ENCODE results near the gene SEL1L. TPM values are rescaled to one million over a fixed set of nuclear protein-coding genes. Genes with fewer than 3 reads are reported as not detected.

Gene SEL1L
- total RNA-seq, 2 donors from 2014 or later = 42.2 to 81.4 TPM

DNA sequence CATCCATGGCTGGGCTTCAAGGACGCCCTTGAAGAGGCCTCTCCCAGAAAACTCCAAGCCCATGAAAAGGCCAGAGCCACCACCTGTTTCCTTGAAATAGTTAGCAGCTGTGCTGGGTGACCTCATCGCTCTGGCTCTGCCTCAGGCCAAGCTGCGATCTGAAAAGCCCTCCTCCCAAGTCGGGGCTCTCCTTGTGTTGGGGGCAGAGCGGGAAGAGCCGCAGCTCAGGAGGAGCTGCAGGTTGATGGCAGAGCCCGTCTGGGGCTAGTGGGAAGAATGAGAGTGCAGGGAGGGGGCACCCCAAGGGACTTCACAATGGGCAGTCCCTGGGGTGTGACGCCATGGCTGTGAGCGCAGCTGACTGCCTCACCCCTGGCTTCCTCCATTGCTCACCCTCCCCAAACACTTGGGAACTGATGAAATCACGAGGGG lies 83.5 kb downstream of the SEL1L start:
- DNase-seq (ENCODE audit: low spot score) = no peak
- Histone ChIP-seq H3K4me1 (replicated peaks) (no peaks in the 10 kb centered on the region), H3K27me3 (replicated peaks; ENCODE audit: insufficient read depth) (no peaks in the 10 kb centered on the region), H3K4me3 (no peak overlapping the region), H3K36me3 (no peaks in the 10 kb centered on the region), H3K27ac (no peak overlapping the region), H3K9me3 (no peaks in the 10 kb centered on the region)
- TF ChIP-seq POLR2AphosphoS5 (IDR thresholded peaks at IDR 0.05) (no peak), POLR2A (IDR thresholded peaks at IDR 0.05) (no peak), CTCF (IDR thresholded peaks at IDR 0.05) (no peak)
- intact Hi-C loops (cut with DNase I) = no loop called here
- WGBS = 70% methylated on average over 10 of the region's 10 CpGs

DNA sequence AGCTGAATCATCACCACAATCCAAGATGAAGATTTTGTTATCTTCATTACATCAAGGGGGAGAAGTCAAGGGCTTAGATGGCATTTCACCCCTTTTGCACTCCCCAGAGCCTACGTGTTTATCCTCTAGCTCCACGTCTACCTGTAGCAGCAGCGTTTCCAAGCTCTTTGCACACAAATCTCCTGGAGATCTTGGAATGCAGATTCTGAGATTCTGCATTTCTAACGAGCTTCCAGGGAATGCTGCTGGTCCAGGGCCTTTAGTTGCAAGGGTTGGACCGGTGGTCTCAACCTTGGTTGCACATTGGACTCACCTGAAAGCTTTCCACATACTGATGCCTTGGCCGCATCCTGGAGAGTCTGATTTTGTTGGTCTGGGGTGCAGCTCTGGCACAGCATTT lies 84.1 kb downstream of the SEL1L start:
- Histone ChIP-seq H3K4me3 (no peak overlapping the region), H3K36me3 (no peaks in the 10 kb centered on the region), H3K27me3 (replicated peaks; ENCODE audit: insufficient read depth) (no peaks in the 10 kb centered on the region), H3K4me1 (replicated peaks) (no peaks in the 10 kb centered on the region), H3K27ac (no peak overlapping the region), H3K9me3 (no peaks in the 10 kb centered on the region)
- no peak for DNase-seq (ENCODE audit: low spot score)
- intact Hi-C loops (cut with DNase I) = no loop called here
- TF ChIP-seq POLR2AphosphoS5 (IDR thresholded peaks at IDR 0.05) = no peak
- TF ChIP-seq POLR2A (IDR thresholded peaks at IDR 0.05) = no peak
- no peak for TF ChIP-seq CTCF (IDR thresholded peaks at IDR 0.05)
- 56% methylated on average over 6 of the region's 6 CpGs for WGBS

DNA sequence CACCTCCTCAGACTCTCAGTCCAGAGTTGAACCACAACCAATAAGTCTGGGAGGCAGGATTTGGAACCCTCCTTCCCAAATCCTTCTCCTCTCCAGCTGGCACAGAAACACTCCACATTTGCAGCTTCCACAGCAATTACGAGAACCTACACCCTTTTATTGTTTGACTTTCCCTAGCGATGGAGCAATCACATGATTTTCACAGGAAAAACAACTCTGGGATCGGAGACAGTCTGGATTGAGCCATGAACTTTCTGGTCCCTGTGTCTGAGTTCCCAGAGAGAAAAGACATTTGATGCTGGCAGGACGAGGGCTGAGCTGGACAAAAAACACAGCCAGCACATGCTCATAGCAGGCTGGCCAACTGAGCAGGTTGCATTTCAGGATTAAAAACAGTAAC lies 84.5 kb downstream of the SEL1L start:
- H3K27me3 ChIP-seq (replicated peaks; ENCODE audit: insufficient read depth) = no peaks in the 10 kb centered on the region
- WGBS = 3% methylated on average over 4 of the region's 4 CpGs
- H3K4me1 ChIP-seq (replicated peaks) = no peaks in the 10 kb centered on the region
- TF ChIP-seq POLR2AphosphoS5 (IDR thresholded peaks at IDR 0.05) (peak; percentile 51), CTCF (IDR thresholded peaks at IDR 0.05) (no peak), POLR2A (IDR thresholded peaks at IDR 0.05) (no peak)
- intact Hi-C loops (cut with DNase I) = no loop called here
- peak; percentile 17 for DNase-seq (ENCODE audit: low spot score)
- H3K4me3 ChIP-seq = no peak overlapping the region
- no peak overlapping the region for H3K27ac ChIP-seq
- H3K36me3 ChIP-seq = no peaks in the 10 kb centered on the region
- H3K9me3 ChIP-seq = no peaks in the 10 kb centered on the region

- no peak for TF ChIP-seq POLR2A (IDR thresholded peaks at IDR 0.05)
- TF ChIP-seq POLR2AphosphoS5 (IDR thresholded peaks at IDR 0.05) = no peak
- Histone ChIP-seq H3K27me3 (replicated peaks; ENCODE audit: insufficient read depth) (no peaks in the 10 kb centered on the region), H3K27ac (no peak overlapping the region), H3K4me1 (replicated peaks) (no peaks in the 10 kb centered on the region), H3K36me3 (no peaks in the 10 kb centered on the region), H3K9me3 (no peaks in the 10 kb centered on the region), H3K4me3 (no peak overlapping the region)
- WGBS = 88% methylated on average over 3 of the region's 3 CpGs
- no peak for DNase-seq (ENCODE audit: low spot score)
- intact Hi-C loops (cut with DNase I) = no loop called here
Observed at GRCh38 chr14:81447021-81447764, 86.5 kb downstream of the SEL1L start.

DNA sequence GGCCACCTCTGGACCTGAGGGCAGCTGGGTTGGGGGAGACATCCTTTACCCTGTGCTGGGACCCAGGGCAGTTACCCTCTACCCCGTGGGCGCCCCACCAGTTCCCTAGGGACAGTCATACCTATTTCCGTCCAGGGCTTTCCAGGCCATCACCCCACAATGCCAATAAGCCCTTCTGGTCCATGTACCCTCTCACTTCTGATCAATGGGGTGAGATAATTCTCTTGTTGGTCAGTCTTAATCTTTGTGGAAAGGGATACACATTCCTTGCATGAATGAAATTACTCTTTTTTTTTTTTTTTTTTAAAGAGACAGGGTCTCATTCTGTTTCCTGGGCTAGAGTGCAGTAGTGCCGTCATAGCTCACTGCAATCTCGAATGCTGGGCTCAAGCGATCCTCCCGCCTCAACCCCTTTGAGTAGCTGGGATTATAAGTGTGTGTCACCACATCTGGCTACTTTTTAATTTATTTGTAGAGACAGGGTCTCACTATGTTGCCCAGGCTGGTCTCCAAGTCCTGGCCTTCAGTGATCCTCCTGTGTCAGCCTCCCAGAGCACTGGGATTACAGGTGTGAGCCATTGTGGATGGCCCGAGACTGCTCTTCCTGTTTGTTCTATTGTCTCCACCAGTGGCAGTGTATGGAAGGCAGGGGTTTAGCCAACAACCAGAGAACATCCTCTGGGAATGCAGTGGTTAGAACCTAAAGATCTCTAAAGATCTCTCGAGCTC lies 87.2 kb downstream of the SEL1L start:
- 95% methylated on average over 9 of the region's 9 CpGs for WGBS
- DNase-seq (ENCODE audit: low spot score) = no peak
- no peaks in the 10 kb centered on the region for H3K27me3 ChIP-seq (replicated peaks; ENCODE audit: insufficient read depth)
- H3K36me3 ChIP-seq = no peaks in the 10 kb centered on the region
- intact Hi-C loops (cut with DNase I) = no loop called here
- no peaks in the 10 kb centered on the region for H3K9me3 ChIP-seq
- no peak for TF ChIP-seq POLR2A (IDR thresholded peaks at IDR 0.05)
- no peak for TF ChIP-seq CTCF (IDR thresholded peaks at IDR 0.05)
- TF ChIP-seq POLR2AphosphoS5 (IDR thresholded peaks at IDR 0.05) = no peak
- no peaks in the 10 kb centered on the region for H3K4me1 ChIP-seq (replicated peaks)
- H3K27ac ChIP-seq = no peak overlapping the region
- H3K4me3 ChIP-seq = no peak overlapping the region
